Measurements from ENCODE around the gene FBXO3. TPM values are rescaled to one million over a fixed set of nuclear protein-coding genes. Genes with fewer than 3 reads are reported as not detected.

FBXO3 gene
- total RNA-seq, 6 experiments from 2014 or later = 25.3 to 30.0 (median 27.3) TPM

- Mint-ChIP-seq H3K36me3 (ENCODE audit: low read depth) (peaks cover 27% of the 10 kb centered on the region), H3K4me3 (peak overlapping the region; percentile 17; the same call in 1 of the 2 replicates), H3K9me3 (no peaks in the 10 kb centered on the region), H3K27ac (peak overlapping the region; percentile 79), H3K27me3 (ENCODE audit: insufficient read depth) (peaks cover 5% of the 10 kb centered on the region), H3K4me1 (ENCODE audit: low read depth) (peaks cover 91% of the 10 kb centered on the region)
- peak; percentile 41 for TF ChIP-seq CTCF (IDR thresholded peaks at IDR 0.05)
- DNase-seq = no peak
Observed at GRCh38 chr11:33704240-33705002, 69.9 kb downstream of the FBXO3 start.

GRCh38 chr11:33703788-33704187 is 70.5 kb downstream of the FBXO3 start:
- peak overlapping the region; percentile 79 for H3K27ac Mint-ChIP-seq
- no peak for TF ChIP-seq CTCF (IDR thresholded peaks at IDR 0.05)
- no peaks in the 10 kb centered on the region for H3K9me3 Mint-ChIP-seq
- H3K4me3 Mint-ChIP-seq = no peak overlapping the region
- H3K27me3 Mint-ChIP-seq (ENCODE audit: insufficient read depth) = peaks cover 5% of the 10 kb centered on the region
- peaks cover 20% of the 10 kb centered on the region for H3K36me3 Mint-ChIP-seq (ENCODE audit: low read depth)
- H3K4me1 Mint-ChIP-seq (ENCODE audit: low read depth) = peaks cover 88% of the 10 kb centered on the region
- no peak for DNase-seq

- peak overlapping the region; percentile 79 for H3K27ac Mint-ChIP-seq
- no peak overlapping the region; the same call in 1 of the 2 replicates for H3K4me3 Mint-ChIP-seq
- H3K27me3 Mint-ChIP-seq (ENCODE audit: insufficient read depth) = peaks cover 5% of the 10 kb centered on the region
- DNase-seq = no peak
- no peaks in the 10 kb centered on the region for H3K9me3 Mint-ChIP-seq
- peaks cover 16% of the 10 kb centered on the region; the same call in 1 of the 2 replicates for H3K36me3 Mint-ChIP-seq (ENCODE audit: low read depth)
- TF ChIP-seq CTCF (IDR thresholded peaks at IDR 0.05) = no peak
- H3K4me1 Mint-ChIP-seq (ENCODE audit: low read depth) = peaks cover 83% of the 10 kb centered on the region
Observed at GRCh38 chr11:33703234-33703633, 71.1 kb downstream of the FBXO3 start.

GRCh38 chr11:33701302-33702230 is 72.8 kb downstream of the FBXO3 start:
- Mint-ChIP-seq H3K36me3 (ENCODE audit: low read depth) (peaks cover 11% of the 10 kb centered on the region; the same call in 1 of the 2 replicates), H3K27me3 (ENCODE audit: insufficient read depth) (peaks cover 7% of the 10 kb centered on the region), H3K27ac (peak overlapping the region; percentile 96), H3K4me1 (ENCODE audit: low read depth) (peaks cover 86% of the 10 kb centered on the region), H3K9me3 (no peaks in the 10 kb centered on the region), H3K4me3 (peak overlapping the region; percentile 90)
- TF ChIP-seq CTCF (IDR thresholded peaks at IDR 0.05) = no peak
- peak; percentile 68 for DNase-seq

GRCh38 chr11:33700502-33701271 is 73.6 kb downstream of the FBXO3 start, which contains the start of gene C11orf91:
Gene C11orf91 (minus strand): TSS chr11:33700826. CDS start chr11:33700740, 86 bp downstream.
- peaks cover 77% of the 10 kb centered on the region for H3K4me1 Mint-ChIP-seq (ENCODE audit: low read depth)
- H3K36me3 Mint-ChIP-seq (ENCODE audit: low read depth) = peaks cover 5% of the 10 kb centered on the region; the same call in 1 of the 2 replicates
- peak within 1 kb of the TSS; percentile 96 for H3K27ac Mint-ChIP-seq
- DNase-seq = peak; percentile 85
- H3K27me3 Mint-ChIP-seq (ENCODE audit: insufficient read depth) = peaks cover 7% of the 10 kb centered on the region
- TF ChIP-seq CTCF (IDR thresholded peaks at IDR 0.05) = no peak
- H3K9me3 Mint-ChIP-seq = no peaks in the 10 kb centered on the region
- H3K4me3 Mint-ChIP-seq = peak within 1 kb of the TSS; percentile 90

Data from HFFc6 (cell line).